GM18502 (cell line): ENCODE results near the gene TP53BP2.
"Not testable (repeated sequence)": the region's sequence is repeated elsewhere in the genome, so short reads cannot be mapped to it uniquely, and the experiment has no call there.

Experiments used
- ATAC-seq: cut with Tn5 transposase; IDR thresholded peaks from one replicate; pipeline ENCODE4 v1.9.1; 2021; ENCODE audit warnings: mild to moderate bottlenecking; ENCODE audit not compliant: unreplicated experiment, poor library complexity

Gene TP53BP2, protein sequence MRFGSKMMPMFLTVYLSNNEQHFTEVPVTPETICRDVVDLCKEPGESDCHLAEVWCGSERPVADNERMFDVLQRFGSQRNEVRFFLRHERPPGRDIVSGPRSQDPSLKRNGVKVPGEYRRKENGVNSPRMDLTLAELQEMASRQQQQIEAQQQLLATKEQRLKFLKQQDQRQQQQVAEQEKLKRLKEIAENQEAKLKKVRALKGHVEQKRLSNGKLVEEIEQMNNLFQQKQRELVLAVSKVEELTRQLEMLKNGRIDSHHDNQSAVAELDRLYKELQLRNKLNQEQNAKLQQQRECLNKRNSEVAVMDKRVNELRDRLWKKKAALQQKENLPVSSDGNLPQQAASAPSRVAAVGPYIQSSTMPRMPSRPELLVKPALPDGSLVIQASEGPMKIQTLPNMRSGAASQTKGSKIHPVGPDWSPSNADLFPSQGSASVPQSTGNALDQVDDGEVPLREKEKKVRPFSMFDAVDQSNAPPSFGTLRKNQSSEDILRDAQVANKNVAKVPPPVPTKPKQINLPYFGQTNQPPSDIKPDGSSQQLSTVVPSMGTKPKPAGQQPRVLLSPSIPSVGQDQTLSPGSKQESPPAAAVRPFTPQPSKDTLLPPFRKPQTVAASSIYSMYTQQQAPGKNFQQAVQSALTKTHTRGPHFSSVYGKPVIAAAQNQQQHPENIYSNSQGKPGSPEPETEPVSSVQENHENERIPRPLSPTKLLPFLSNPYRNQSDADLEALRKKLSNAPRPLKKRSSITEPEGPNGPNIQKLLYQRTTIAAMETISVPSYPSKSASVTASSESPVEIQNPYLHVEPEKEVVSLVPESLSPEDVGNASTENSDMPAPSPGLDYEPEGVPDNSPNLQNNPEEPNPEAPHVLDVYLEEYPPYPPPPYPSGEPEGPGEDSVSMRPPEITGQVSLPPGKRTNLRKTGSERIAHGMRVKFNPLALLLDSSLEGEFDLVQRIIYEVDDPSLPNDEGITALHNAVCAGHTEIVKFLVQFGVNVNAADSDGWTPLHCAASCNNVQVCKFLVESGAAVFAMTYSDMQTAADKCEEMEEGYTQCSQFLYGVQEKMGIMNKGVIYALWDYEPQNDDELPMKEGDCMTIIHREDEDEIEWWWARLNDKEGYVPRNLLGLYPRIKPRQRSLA

GRCh38 chr1:223845810-223846682 lies at the start of gene TP53BP2:
TSS of gene TP53BP2 (minus strand) at chr1:223845947. CDS start at chr1:223845680, 267 bp downstream.
- ATAC-seq: peak; percentile 72

GRCh38 chr1:223890494-223890893 lies 44.7 kb upstream of the TP53BP2 start:
- ATAC-seq: not testable (repeated sequence)

- ATAC-seq: not testable (repeated sequence)
These were observed 43.6 kb upstream of the TP53BP2 start for GRCh38 chr1:223889319-223889718.

GRCh38 chr1:223887747-223888418 lies 42.1 kb upstream of the TP53BP2 start:
- no peak for ATAC-seq

- no peak for ATAC-seq
These were observed 40.8 kb upstream of the TP53BP2 start for GRCh38 chr1:223886516-223886921.

- ATAC-seq: no peak
These were observed 39.9 kb upstream of the TP53BP2 start for GRCh38 chr1:223885614-223886013.

DNA sequence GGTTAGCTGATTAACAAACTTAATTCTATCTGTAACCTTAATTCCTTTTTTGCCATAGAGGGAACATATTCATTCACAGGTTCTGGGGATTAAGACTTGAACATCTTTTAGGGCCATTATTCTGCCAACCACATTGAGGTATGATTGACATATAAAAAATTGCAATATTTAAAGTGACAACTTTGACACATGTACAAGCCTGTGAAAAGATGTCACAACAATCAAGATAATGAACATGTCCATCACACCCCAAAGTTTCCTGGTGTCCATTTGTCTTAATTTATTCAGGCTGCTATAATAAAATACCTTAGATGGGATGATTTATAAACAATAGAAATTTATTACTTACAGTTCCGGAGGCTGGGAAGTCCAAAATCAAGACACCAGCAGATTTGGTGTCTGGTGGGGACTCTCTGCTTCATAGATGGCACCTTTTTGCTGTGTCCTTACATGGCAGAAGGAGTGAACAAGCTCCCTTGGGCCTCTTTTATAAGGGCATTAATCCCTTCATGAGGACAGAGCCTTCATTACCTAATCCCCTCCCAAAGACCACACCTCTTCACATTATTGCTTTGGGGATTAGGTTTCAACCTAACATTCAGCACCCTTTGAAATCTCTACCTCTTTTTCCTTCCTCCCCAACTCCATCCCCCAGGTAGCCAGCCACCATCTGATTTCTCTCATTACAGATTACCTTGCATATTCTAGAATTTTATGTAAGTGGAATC lies 33.0 kb upstream of the TP53BP2 start:
- ATAC-seq: no peak

DNA sequence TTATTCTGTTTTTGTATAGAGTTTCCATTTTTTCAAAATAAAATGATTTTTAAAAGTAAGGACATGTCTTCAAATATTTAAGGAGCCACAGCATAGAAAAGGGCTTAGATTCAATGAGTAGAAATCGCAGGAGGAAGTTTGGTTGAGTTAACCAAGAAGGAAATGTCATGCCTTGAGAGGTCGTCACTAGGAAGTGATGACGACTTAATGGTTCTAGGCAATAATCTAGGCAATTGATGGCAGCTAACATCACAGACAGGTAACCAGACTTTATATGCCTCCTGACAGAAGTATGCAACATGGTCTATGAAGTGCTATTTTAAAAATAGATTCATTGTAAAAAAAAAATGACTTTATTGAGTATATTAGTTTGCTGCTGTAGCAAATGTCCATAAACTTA lies 32.1 kb upstream of the TP53BP2 start:
- ATAC-seq: no peak

GRCh38 chr1:223876590-223876989 lies 30.8 kb upstream of the TP53BP2 start:
- no peak for ATAC-seq

DNA sequence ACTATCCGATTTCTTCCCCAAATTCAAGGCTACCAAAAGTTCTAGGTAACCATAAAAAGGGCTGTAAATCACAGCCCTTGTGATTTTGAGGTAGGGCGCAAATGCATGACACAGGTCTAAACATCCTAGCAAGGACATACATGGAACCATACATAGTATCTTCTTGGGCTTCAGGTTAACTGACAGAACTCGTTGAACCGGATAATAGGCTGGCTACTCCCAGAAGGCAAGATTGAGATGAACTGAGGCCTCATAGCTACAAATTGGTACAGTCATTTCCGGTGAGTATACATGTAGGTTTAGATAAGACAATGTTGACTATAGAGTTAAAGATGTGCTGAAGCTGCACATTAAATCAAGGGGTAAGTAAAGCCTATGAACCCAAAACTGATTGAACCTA lies 27.3 kb upstream of the TP53BP2 start:
- no peak for ATAC-seq

DNA sequence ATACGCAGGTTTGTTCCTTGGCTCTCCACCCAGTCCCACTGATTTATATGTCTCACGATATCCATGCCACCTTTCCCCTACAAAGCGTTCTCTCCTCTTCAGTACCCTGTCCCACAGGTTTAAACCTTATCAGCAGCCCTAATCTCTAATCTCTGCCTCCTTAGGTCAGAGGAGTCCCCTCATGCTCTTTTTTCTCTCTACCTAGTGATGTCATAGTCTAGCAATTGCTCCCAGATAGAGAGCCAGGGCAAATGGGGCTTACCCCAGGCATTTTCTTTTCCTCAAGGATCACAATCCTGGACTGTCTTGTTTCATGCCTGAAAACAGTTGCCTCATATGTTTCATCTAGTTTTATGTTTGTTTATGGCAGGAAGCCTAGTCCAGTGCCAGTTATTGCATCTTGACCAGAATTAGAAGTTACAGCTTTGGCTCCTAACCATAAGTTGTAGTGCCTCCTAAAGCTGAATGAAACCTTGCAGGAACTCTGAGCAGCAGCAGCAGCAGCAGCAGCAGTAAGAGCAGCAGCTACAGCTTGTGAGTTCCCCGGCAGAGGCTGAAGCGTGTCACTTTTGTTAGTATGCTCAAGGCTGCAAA lies 26.7 kb upstream of the TP53BP2 start:
- no peak for ATAC-seq

GRCh38 chr1:223870617-223871574 lies 25.1 kb upstream of the TP53BP2 start:
- ATAC-seq: no peak

DNA sequence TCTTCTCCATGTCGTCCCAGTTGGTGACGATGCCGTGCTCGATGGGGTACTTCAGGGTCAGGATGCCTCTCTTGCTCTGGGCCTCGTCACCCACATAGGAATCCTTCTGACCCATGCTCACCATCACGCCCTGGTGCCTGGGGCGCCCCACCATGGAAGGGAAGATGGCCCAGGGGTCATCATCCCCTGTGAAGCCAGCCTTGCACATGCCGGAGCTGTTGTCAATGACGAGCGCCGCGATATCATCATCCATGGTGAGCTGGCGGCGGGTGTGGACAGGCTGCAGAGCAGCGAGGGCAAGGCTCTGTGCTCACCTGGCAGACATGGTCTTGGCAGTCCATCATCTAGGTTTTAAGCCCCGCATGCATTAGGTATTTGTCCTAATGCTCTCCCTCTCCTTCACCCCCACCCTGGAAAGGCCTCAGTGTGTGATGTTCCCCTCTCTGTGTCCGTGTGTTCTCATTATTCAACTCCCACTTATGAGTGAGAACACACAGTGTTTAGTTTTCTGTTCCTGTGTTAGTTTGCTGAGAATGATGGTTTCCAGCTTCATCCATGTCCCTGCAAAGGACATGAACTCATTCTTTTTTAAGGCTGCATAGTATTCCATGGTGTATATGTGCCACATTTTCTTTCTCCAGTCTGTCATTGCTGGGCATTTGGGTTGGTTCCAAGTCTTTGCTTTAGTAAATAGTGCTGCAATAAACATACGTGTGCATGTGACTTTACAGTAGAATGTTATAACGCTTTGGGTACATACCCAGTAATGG lies 19.0 kb upstream of the TP53BP2 start:
- ATAC-seq: not testable (repeated sequence)

DNA sequence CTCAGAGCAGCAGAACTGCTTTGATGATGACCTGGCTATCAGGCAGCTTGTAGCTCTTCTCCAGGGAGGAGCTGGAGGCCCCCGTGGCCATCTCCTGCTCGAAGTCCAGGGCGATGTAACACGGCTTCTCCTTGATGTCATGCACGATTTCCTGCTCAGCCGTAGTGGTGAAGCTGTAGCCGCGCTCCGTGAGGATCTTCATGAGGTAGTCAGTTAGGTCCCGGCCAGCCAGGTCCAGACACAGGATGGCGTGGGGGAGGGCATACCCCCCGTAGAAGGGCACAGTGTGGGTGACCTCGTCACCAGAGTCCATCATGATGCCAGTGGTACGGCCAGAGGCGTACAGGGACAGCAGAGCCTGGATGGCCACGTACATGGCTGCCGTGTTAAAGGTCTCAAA lies 18.3 kb upstream of the TP53BP2 start:
- no peak for ATAC-seq

GRCh38 chr1:223861904-223862303 lies 16.2 kb upstream of the TP53BP2 start:
- ATAC-seq: no peak

GRCh38 chr1:223860051-223860622 lies 14.4 kb upstream of the TP53BP2 start:
- no peak for ATAC-seq
